Measurements from ENCODE around the gene HTR6. TPM values are rescaled to one million over a fixed set of nuclear protein-coding genes. Genes with fewer than 3 reads are reported as not detected.

HTR6 gene
- total RNA-seq, 4 donors from 2014 or later = not detected

DNA sequence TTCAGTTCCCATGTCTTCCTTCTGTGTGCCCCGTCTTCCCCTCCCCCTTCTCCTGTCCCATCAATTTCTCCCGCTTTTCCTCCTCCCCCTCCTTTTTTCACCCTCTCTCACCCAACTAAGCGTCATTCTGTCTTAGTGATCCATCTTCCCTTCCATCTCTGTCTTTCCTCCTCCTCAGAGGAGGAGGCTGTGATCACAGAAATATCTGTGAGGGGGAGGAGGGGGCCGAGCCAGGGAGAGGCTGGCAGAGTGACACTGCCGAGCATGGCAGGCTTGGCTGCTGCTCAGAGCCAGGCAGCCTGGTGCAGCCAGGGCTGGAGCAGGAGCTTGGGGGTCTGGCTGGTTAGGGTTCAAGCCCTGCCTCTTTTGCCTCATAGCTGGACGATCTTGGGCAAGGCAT is 7.6 kb downstream of the HTR6 start:
- TF ChIP-seq POLR2AphosphoS5 (IDR thresholded peaks at IDR 0.05) (no peak), EP300 (IDR thresholded peaks at IDR 0.05; ENCODE audit: low read depth) (no peak), POLR2A (IDR thresholded peaks at IDR 0.05) (no peak)
- TF ChIP-seq, protein P1, sequence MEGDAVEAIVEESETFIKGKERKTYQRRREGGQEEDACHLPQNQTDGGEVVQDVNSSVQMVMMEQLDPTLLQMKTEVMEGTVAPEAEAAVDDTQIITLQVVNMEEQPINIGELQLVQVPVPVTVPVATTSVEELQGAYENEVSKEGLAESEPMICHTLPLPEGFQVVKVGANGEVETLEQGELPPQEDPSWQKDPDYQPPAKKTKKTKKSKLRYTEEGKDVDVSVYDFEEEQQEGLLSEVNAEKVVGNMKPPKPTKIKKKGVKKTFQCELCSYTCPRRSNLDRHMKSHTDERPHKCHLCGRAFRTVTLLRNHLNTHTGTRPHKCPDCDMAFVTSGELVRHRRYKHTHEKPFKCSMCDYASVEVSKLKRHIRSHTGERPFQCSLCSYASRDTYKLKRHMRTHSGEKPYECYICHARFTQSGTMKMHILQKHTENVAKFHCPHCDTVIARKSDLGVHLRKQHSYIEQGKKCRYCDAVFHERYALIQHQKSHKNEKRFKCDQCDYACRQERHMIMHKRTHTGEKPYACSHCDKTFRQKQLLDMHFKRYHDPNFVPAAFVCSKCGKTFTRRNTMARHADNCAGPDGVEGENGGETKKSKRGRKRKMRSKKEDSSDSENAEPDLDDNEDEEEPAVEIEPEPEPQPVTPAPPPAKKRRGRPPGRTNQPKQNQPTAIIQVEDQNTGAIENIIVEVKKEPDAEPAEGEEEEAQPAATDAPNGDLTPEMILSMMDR (IDR thresholded peaks at IDR 0.05) = no peak
- H3K9me3 ChIP-seq = no peaks in the 10 kb centered on the region
- no peaks in the 10 kb centered on the region for H3K36me3 ChIP-seq
- peaks cover 34% of the 10 kb centered on the region for H3K27me3 ChIP-seq
- H3K27ac ChIP-seq = no peak overlapping the region
- H3K4me1 ChIP-seq = no peaks in the 10 kb centered on the region
- WGBS, 2 donors (ENCODE audit: low coverage in 1 of 2) = 61 to 74% methylated on average over 2 to 5 of the region's 6 CpGs
- no peak overlapping the region for H3K4me3 ChIP-seq
- in situ Hi-C loops (cut with MboI; ENCODE audit: low pct_ligation_motif_present in 1 of 4, low pct_unique_long_range_greater_than_20kb in 1 of 4, low sequenced_read_pairs in 3 of 4) (loop anchor here in 1 of 4 donors (25.0 kb wide), 1 partner anchor 185 kb away; the partner anchor contains the start of gene CAPZB), intact Hi-C loops (cut with DNase I; ENCODE audit: low total_unique reads) (no loop called here)
- DNase-seq = no peak

DNA sequence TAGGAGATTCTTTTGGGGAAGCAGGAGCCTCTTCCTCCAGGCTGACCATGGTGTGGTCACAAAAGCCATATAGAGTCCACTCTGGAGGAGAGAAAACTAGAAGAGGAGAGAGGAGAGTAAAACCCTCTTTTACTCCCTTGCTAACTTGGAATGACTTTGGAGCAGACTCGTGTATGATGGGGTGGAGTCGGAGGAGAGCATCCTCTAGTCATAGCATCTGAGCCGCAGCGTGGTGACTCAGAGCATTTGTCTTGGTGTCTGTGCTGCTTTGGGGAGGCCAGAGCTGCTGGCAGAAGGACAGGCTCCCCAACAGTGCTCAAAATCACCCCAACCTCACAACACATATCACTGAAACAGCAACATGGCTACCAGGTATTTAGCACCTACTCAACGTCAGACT is 11.1 kb downstream of the HTR6 start:
- intact Hi-C loops (cut with DNase I; ENCODE audit: low total_unique reads) (no loop called here), in situ Hi-C loops (cut with MboI; ENCODE audit: low pct_ligation_motif_present in 1 of 4, low pct_unique_long_range_greater_than_20kb in 1 of 4, low sequenced_read_pairs in 3 of 4) (no loop called here)
- WGBS, 2 donors (ENCODE audit: low coverage in 1 of 2) = 87% methylated on average over 5 of the region's 5 CpGs; no CpG with 5 or more reads in 1 of the 2 donors
- TF ChIP-seq, protein P1 (IDR thresholded peaks at IDR 0.05) = no peak
- no peak for TF ChIP-seq EP300 (IDR thresholded peaks at IDR 0.05; ENCODE audit: low read depth)
- TF ChIP-seq POLR2AphosphoS5 (IDR thresholded peaks at IDR 0.05) = no peak
- TF ChIP-seq POLR2A (IDR thresholded peaks at IDR 0.05) = no peak
- no peaks in the 10 kb centered on the region for H3K36me3 ChIP-seq
- H3K4me1 ChIP-seq = no peaks in the 10 kb centered on the region
- H3K27me3 ChIP-seq = peaks cover 18% of the 10 kb centered on the region
- H3K27ac ChIP-seq = no peak overlapping the region
- no peaks in the 10 kb centered on the region for H3K9me3 ChIP-seq
- H3K4me3 ChIP-seq = no peak overlapping the region
- DNase-seq = no peak

DNA sequence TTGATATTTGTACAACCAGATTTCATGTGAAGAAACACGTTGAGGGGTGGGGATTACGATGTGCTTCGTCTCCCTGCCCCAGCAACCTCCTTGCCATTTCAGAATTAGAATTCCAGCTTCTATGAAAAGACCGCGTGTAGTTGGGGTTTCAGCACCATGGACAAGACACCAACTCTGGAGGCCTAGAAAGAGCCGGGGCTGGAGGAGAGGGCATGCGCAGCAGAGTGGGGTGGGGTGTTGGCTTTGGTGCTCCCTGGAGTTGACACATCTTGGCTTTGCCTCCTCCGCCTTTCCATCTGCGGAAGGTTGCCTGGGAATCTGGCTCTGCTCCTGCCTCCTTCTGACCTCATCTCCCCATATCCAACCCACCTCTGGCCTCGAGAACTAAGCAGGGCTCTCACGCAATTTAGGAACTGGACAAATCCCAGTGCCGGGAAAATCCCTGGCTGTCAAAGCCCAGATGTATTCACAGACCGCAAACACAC is 11.8 kb downstream of the HTR6 start:
- intact Hi-C loops (cut with DNase I; ENCODE audit: low total_unique reads) = no loop called here
- H3K9me3 ChIP-seq = no peaks in the 10 kb centered on the region
- 15 to 33% methylated on average over 4 to 13 of the region's 13 CpGs for WGBS, 2 donors (ENCODE audit: low coverage in 1 of 2)
- H3K36me3 ChIP-seq = no peaks in the 10 kb centered on the region
- no peaks in the 10 kb centered on the region for H3K4me1 ChIP-seq
- peak; percentile 31 for DNase-seq
- in situ Hi-C loops (cut with MboI; ENCODE audit: low pct_ligation_motif_present in 1 of 4, low pct_unique_long_range_greater_than_20kb in 1 of 4, low sequenced_read_pairs in 3 of 4) = no loop called here
- H3K4me3 ChIP-seq = no peak overlapping the region
- no peak overlapping the region for H3K27ac ChIP-seq
- H3K27me3 ChIP-seq = peaks cover 13% of the 10 kb centered on the region
- TF ChIP-seq POLR2A (IDR thresholded peaks at IDR 0.05) (no peak), EP300 (IDR thresholded peaks at IDR 0.05; ENCODE audit: low read depth) (no peak), POLR2AphosphoS5 (IDR thresholded peaks at IDR 0.05) (no peak)
- TF ChIP-seq, protein P1 (IDR thresholded peaks at IDR 0.05) = no peak

DNA sequence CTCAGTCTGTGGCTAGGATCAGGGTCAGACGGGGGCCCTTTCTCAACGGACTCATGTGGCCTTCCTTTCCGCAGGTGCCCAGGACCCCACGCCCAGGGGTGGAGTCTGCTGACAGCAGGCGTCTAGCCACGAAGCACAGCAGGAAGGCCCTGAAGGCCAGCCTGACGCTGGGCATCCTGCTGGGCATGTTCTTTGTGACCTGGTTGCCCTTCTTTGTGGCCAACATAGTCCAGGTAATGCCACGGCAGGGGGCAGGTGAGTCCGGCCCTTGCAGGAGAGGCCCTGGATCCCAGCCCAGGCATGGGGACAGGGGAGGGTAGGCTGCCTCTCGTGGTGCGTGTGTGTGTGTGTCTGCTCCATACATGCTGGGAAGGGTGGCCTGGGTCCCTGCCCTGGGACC is 13.8 kb downstream of the HTR6 start:
- in situ Hi-C loops (cut with MboI; ENCODE audit: low pct_ligation_motif_present in 1 of 4, low pct_unique_long_range_greater_than_20kb in 1 of 4, low sequenced_read_pairs in 3 of 4) (no loop called here), intact Hi-C loops (cut with DNase I; ENCODE audit: low total_unique reads) (no loop called here)
- Histone ChIP-seq H3K36me3 (no peaks in the 10 kb centered on the region), H3K27ac (no peak overlapping the region), H3K4me1 (no peaks in the 10 kb centered on the region), H3K27me3 (peaks cover 5% of the 10 kb centered on the region), H3K9me3 (no peaks in the 10 kb centered on the region), H3K4me3 (no peak overlapping the region)
- TF ChIP-seq, protein P1 (IDR thresholded peaks at IDR 0.05) = no peak
- no peak for TF ChIP-seq EP300 (IDR thresholded peaks at IDR 0.05; ENCODE audit: low read depth)
- TF ChIP-seq POLR2A (IDR thresholded peaks at IDR 0.05) = no peak
- 46% methylated on average over 11 of the region's 11 CpGs; no CpG with 5 or more reads in 1 of the 2 donors for WGBS, 2 donors (ENCODE audit: low coverage in 1 of 2)
- no peak for DNase-seq
